HG02678 (cell line): ENCODE measurements around the gene USP7.
"Not testable (repeated sequence)": the region's sequence is repeated elsewhere in the genome, so short reads cannot be mapped to it uniquely, and the experiment has no call there.

Experiments
- ATAC-seq: cut with Tn5 transposase; IDR thresholded peaks from one replicate; pipeline ENCODE4 v1.9.1; 2021; ENCODE audit warnings: mild to moderate bottlenecking, moderate library complexity; ENCODE audit not compliant: unreplicated experiment

The USP7 gene

DNA sequence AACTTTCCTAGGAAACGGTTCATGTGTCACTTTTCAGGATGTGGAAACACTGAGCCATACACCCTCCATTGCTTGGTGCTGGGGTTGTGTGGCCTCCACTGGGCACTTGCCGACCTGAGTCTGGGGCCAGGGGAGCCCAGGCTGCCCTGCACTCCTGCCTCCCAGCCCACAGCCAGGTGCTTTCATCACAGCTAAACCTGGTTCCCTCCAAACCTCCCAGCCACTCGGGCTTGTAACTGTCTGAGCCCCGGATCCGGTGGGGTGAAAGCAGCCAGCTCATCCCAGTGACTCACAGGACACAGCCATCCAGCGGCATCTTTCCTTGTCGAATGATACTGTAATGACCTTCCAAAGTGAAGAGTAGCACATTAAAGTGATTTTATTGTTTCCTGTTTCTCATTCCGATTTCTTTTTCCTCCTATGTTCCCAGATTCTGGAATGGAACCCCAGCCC is 114.7 kb downstream of the USP7 start:
- ATAC-seq: no peak

DNA sequence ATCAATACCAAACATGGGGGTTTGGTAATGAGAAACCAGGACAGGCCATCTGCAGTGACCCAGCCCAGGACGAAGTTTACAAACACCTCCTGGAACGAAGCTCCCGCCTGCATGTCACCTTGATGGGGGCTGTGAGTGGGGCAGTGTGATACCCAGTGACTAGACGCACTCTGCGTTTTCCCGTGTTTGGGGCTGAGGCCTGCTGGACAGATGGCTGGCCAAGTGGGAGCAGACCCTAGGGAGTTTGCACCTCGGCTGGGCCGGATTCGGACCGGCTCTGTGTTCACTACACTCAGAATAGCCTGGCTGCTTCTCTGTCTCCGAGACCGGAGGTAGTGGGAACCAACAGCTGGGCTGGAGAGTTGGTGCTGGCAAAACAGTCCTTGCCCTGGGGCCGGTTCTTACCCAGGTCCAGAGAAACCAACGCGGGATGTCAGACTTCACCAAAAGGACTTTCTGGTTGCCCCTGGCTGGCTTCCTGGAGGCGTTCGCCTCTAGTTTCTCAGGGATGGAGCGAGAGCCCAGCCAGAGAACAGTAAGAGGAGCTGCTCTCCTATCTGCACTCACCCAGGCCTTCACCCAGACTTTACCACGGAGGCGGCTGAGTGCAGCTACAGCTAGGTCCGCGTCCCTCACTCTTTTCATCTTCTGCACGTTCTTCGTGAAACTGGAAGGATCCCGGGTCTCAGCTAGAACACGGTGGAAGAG is 115.3 kb downstream of the USP7 start:
- no peak for ATAC-seq

GRCh38 chr16:8847623-8848022 is 116.1 kb downstream of the USP7 start:
- no peak for ATAC-seq

DNA sequence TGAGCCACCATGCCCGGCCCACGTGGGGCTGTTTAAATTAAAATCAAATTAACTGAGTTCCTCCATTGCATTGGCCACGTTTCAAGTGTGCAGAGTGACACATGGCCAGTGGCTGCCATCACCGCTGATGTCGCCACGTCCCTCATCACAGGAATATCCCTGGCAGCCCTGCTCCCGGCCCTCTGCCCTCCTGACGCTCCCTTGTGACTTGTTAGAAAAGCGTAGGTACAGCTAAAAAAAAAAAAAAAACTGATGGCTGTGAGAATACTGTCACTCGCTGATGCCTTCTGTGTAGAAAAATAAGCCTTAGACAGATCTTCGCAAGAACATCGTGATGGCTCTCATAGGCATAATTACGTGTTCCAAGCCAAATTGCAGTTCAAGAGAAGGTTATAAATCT is 116.6 kb downstream of the USP7 start:
- no peak for ATAC-seq

GRCh38 chr16:8846401-8846932 is 117.2 kb downstream of the USP7 start:
- no peak for ATAC-seq

- ATAC-seq: no peak
Measured at GRCh38 chr16:8845699-8846298, 117.9 kb downstream of the USP7 start.

- not testable (repeated sequence) for ATAC-seq
Measured at GRCh38 chr16:8843296-8843695, 120.4 kb downstream of the USP7 start.
